GM21737 (cell line): ENCODE results near the gene FEV.

ENCODE experiments used
- ATAC-seq: cut with Tn5 transposase; IDR thresholded peaks from one replicate; pipeline ENCODE4 v1.9.1; 2021; ENCODE audit warnings: mild to moderate bottlenecking, moderate library complexity; ENCODE audit not compliant: unreplicated experiment

The FEV gene

GRCh38 chr2:219017201-219017931 lies 32.4 kb upstream of the FEV start:
- ATAC-seq: no peak

- ATAC-seq: no peak
Observed at GRCh38 chr2:219016721-219017120, 31.7 kb upstream of the FEV start.

GRCh38 chr2:219010873-219011272 lies 25.9 kb upstream of the FEV start:
- ATAC-seq: no peak

GRCh38 chr2:219010162-219010756 lies 25.3 kb upstream of the FEV start:
- no peak for ATAC-seq

- no peak for ATAC-seq
Observed at GRCh38 chr2:219009294-219009693, 24.3 kb upstream of the FEV start.

GRCh38 chr2:219003979-219004378 lies 19.0 kb upstream of the FEV start:
- no peak for ATAC-seq

GRCh38 chr2:219003267-219003634 lies 18.3 kb upstream of the FEV start:
- no peak for ATAC-seq

GRCh38 chr2:219002395-219003266 lies 17.6 kb upstream of the FEV start:
- no peak for ATAC-seq

- no peak for ATAC-seq
Observed at GRCh38 chr2:219001577-219002394, 16.8 kb upstream of the FEV start.

- ATAC-seq: no peak
Observed at GRCh38 chr2:219001100-219001576, 16.2 kb upstream of the FEV start.

- ATAC-seq: no peak
Observed at GRCh38 chr2:219000569-219000960, 15.6 kb upstream of the FEV start.

- no peak for ATAC-seq
Observed at GRCh38 chr2:218999881-219000568, 15.0 kb upstream of the FEV start.

- no peak for ATAC-seq
Observed at GRCh38 chr2:218999021-218999880, 14.3 kb upstream of the FEV start.

- ATAC-seq: no peak
Observed at GRCh38 chr2:218998414-218999002, 13.5 kb upstream of the FEV start.

GRCh38 chr2:218997731-218998130 lies 12.7 kb upstream of the FEV start:
- no peak for ATAC-seq

- no peak for ATAC-seq
Observed at GRCh38 chr2:218996937-218997336, 12.0 kb upstream of the FEV start.

- ATAC-seq: no peak
Observed at GRCh38 chr2:218995972-218996711, 11.2 kb upstream of the FEV start.

- no peak for ATAC-seq
Observed at GRCh38 chr2:218995561-218995960, 10.6 kb upstream of the FEV start.
